ENCODE data around the gene SDK1. TPM values are rescaled to one million over a fixed set of nuclear protein-coding genes. Genes with fewer than 3 reads are reported as not detected.

SDK1 gene
- total RNA-seq, 4 donors from 2014 or later, result 2.5 to 12.9 (median 6.1) TPM

DNA sequence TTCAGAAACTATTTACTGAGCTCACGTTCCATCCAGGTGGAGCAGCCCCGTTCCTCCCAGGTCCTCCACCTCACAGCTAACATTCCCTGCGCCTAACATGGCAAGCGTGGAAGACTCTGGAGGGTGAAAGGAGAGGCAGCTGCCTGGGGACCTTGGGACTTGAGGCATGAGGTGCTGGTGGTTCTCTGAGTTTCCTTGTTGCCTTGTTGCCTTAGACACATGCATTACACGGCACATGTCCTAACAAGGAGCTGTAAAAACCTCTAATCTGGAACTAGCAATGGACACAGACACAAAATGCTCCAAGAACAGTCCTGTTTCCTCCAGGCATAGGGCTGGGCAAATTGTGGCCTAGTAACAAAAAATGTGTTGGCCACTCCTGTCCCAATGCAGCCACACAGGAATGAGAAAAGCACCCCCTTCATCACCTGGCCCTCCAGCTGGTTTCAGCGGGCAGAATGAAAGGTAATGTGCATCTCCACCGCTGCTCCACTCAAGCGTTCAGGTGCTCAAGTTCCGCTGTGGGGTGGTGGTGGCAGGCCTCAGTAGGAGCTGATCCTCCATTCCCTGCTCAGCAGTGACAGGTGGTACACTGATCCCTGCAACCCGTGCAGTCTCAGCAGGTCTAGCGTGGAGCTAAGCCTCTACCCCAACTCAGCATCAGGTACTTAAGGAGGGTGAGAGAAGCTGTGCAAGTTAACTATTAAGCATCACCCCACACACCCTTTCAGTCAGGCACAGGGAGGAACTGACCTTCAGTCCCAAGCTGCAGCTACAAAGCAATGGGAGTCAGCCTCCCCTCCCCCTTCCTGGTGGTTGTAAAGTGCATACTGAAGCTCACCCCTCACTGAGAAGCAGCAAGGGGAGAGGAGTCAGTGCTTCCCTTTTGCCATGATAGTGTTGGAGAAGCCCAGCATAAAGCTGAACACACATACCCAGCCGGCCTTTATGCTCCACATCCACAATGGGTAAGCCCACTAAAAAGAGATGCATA, 382.8 kb downstream of the SDK1 start:
- TF ChIP-seq POLR2A (IDR thresholded peaks at IDR 0.05) (no peak), EP300 (IDR thresholded peaks at IDR 0.05) (no peak), POLR2AphosphoS5 (IDR thresholded peaks at IDR 0.05) (no peak)
- TF ChIP-seq, protein P1, sequence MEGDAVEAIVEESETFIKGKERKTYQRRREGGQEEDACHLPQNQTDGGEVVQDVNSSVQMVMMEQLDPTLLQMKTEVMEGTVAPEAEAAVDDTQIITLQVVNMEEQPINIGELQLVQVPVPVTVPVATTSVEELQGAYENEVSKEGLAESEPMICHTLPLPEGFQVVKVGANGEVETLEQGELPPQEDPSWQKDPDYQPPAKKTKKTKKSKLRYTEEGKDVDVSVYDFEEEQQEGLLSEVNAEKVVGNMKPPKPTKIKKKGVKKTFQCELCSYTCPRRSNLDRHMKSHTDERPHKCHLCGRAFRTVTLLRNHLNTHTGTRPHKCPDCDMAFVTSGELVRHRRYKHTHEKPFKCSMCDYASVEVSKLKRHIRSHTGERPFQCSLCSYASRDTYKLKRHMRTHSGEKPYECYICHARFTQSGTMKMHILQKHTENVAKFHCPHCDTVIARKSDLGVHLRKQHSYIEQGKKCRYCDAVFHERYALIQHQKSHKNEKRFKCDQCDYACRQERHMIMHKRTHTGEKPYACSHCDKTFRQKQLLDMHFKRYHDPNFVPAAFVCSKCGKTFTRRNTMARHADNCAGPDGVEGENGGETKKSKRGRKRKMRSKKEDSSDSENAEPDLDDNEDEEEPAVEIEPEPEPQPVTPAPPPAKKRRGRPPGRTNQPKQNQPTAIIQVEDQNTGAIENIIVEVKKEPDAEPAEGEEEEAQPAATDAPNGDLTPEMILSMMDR (IDR thresholded peaks at IDR 0.05), result no peak
- Histone ChIP-seq H3K36me3 (no peaks in the 10 kb centered on the region), H3K9me3 (no peaks in the 10 kb centered on the region), H3K4me1 (no peaks in the 10 kb centered on the region), H3K4me3 (no peak overlapping the region), H3K27me3 (no peaks in the 10 kb centered on the region), H3K27ac (no peak overlapping the region)
- DNase-seq (ENCODE audit: low spot score in 2 of 2), result no peak
- WGBS, result 82% methylated on average over 7 of the region's 12 CpGs

DNA sequence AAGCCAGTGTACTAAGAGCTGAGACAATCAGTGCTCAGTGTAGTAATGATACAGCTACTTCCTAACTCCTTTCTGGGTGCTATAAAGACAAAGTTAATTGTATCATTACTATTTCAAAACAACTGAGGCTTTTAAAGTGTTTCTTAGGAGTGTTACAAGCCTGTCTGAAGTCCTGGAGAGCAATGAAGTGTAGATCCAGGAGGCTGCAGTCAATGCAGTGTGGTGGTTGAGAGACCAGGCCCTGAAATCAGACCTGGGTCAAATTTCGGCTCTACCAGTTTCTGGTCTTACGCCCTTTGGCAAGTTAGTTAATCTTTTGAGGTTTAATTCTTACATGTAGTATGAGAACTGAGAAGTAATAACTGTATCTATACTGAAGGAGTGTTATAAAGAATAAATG, 387.0 kb downstream of the SDK1 start:
- H3K4me3 ChIP-seq, result no peak overlapping the region
- TF ChIP-seq POLR2A (IDR thresholded peaks at IDR 0.05) (no peak), POLR2AphosphoS5 (IDR thresholded peaks at IDR 0.05) (no peak), EP300 (IDR thresholded peaks at IDR 0.05) (no peak)
- TF ChIP-seq, protein P1 (IDR thresholded peaks at IDR 0.05), result no peak
- no peaks in the 10 kb centered on the region for H3K36me3 ChIP-seq
- H3K27me3 ChIP-seq, result no peaks in the 10 kb centered on the region
- no peak overlapping the region for H3K27ac ChIP-seq
- H3K9me3 ChIP-seq, result no peaks in the 10 kb centered on the region
- DNase-seq (ENCODE audit: low spot score in 2 of 2), result no peak
- WGBS, result 50% methylated on average over 2 of the region's 2 CpGs
- H3K4me1 ChIP-seq, result no peaks in the 10 kb centered on the region

- no peaks in the 10 kb centered on the region for H3K36me3 ChIP-seq
- H3K4me1 ChIP-seq, result no peaks in the 10 kb centered on the region
- no peaks in the 10 kb centered on the region for H3K27me3 ChIP-seq
- TF ChIP-seq POLR2A (IDR thresholded peaks at IDR 0.05) (no peak), POLR2AphosphoS5 (IDR thresholded peaks at IDR 0.05) (no peak), EP300 (IDR thresholded peaks at IDR 0.05) (no peak)
- TF ChIP-seq, protein P1 (IDR thresholded peaks at IDR 0.05), result no peak
- DNase-seq (ENCODE audit: low spot score in 2 of 2), result no peak
- WGBS, result 89% methylated on average over 3 of the region's 3 CpGs
- H3K9me3 ChIP-seq, result no peaks in the 10 kb centered on the region
- no peak overlapping the region for H3K27ac ChIP-seq
- H3K4me3 ChIP-seq, result no peak overlapping the region
Observed at GRCh38 chr7:3688842-3689241, 387.8 kb downstream of the SDK1 start.

DNA sequence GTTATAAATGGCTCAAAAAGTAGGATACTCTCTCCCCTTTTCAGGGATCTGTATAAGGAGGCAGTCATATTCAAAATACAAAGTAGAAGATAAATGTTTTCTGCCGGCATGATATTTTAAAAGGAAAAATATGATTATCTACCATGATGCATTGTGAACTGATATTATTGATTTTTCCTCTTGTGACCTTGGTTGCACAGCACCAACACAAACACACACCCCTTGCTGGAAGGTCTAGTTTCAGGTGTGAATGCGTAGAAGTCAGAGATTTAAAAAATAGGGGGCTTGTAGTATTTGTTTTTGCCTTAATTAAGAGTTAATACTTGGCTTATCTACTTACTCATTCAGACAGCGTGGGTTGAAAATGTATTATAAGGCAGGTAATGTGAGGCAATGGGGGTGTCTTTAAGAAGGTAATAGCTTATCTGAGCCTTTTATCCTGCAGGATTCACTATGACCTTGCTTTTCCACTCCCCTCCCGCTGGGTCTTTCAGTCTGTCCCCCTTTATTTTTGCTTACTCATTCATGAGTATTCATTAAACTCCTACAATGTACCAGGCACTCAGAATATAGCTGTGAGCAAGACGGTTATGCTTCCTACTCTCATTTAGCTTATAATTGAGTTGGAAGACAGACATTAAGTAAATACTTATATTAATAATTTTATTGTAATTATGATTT, 390.6 kb downstream of the SDK1 start:
- no peak for DNase-seq (ENCODE audit: low spot score in 2 of 2)
- H3K27ac ChIP-seq, result no peak overlapping the region
- WGBS, result 88% methylated on average over 5 of the region's 5 CpGs
- H3K9me3 ChIP-seq, result no peaks in the 10 kb centered on the region
- no peak overlapping the region for H3K4me3 ChIP-seq
- TF ChIP-seq POLR2AphosphoS5 (IDR thresholded peaks at IDR 0.05) (no peak), EP300 (IDR thresholded peaks at IDR 0.05) (no peak), POLR2A (IDR thresholded peaks at IDR 0.05) (no peak)
- TF ChIP-seq, protein P1 (IDR thresholded peaks at IDR 0.05), result no peak
- H3K4me1 ChIP-seq, result no peaks in the 10 kb centered on the region
- H3K27me3 ChIP-seq, result no peaks in the 10 kb centered on the region
- H3K36me3 ChIP-seq, result no peaks in the 10 kb centered on the region

- no peak for TF ChIP-seq POLR2A (IDR thresholded peaks at IDR 0.05)
- no peak for TF ChIP-seq POLR2AphosphoS5 (IDR thresholded peaks at IDR 0.05)
- TF ChIP-seq, protein P1 (IDR thresholded peaks at IDR 0.05), result no peak
- TF ChIP-seq EP300 (IDR thresholded peaks at IDR 0.05), result no peak
- Histone ChIP-seq H3K36me3 (no peaks in the 10 kb centered on the region), H3K27ac (no peak overlapping the region), H3K4me1 (no peaks in the 10 kb centered on the region), H3K4me3 (no peak overlapping the region), H3K27me3 (no peaks in the 10 kb centered on the region), H3K9me3 (no peaks in the 10 kb centered on the region)
- DNase-seq (ENCODE audit: low spot score in 2 of 2), result no peak
- WGBS, result 75% methylated on average over 6 of the region's 6 CpGs
Observed at GRCh38 chr7:3695602-3696001, 394.6 kb downstream of the SDK1 start.
